Measurements from ENCODE around the gene TTC28. TPM values are rescaled to one million over a fixed set of nuclear protein-coding genes. Genes with fewer than 3 reads are reported as not detected.

The TTC28 gene
- total RNA-seq, 4 donors from 2014 or later = 49.8 to 99.7 (median 79.7) TPM

DNA sequence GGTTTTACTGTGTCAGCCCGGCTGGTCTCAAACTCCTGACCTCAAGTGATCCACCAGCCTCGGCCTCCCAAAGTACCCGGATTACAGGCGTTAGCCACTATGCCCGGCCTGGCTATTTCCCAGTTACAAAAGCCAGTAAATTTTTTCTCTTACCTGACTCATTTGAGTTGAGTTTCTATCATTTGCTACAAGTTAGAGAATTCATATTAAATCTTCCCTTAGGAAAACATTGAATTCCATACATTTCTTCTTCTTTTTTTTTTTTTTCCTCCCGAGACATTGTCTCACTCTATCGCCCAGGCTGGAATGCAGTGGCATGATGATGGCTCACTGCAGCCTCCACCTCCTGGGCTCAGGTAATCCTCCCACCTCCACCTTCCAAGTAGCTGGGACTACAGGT is 36.0 kb upstream of the TTC28 start:
- Histone ChIP-seq H3K36me3 (no peaks in the 10 kb centered on the region), H3K27ac (no peak overlapping the region), H3K4me1 (peaks cover 7 to 11% of the 10 kb centered on the region in 2 donors), H3K4me3 (replicated peaks in 1 of 3) (no peak overlapping the region), H3K9me3 (no peaks in the 10 kb centered on the region), H3K27me3 (no peaks in the 10 kb centered on the region)
- TF ChIP-seq CTCF (IDR thresholded peaks at IDR 0.05) (no peak), POLR2A (IDR thresholded peaks at IDR 0.05) (no peak)
- WGBS, 2 donors = 90 to 93% methylated on average over 7 of the region's 7 CpGs
- DNase-seq = no peak
- intact Hi-C loops (cut with DNase I) = no loop called here

DNA sequence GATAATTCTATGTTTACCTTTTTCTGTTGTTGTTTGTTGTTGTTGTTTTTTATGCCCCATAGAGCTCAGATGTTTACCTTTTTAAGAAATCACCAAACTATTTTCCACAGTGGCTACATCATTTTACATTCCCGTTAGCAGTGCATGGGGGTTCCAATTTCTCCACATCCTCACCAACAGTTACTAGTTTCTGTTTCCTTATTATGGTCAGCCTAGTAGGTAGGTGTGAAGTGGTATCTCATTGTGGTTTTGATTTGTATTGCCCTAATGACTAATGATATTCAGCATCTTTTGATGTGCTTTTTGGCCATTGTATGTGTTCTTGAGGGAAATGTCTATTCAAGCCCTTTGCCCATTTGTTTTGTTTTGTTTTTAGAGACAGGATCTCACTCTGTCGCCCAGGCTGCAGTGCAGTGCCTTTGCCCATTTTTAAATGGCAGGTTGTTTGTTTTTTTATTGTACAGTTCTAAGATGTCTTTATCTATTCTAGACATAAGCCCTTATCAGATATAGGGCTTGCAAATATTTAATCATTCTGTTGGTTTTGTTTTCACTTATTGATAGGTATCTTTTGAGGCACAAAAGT is 34.5 kb upstream of the TTC28 start:
- Histone ChIP-seq H3K4me3 (replicated peaks in 1 of 3) (no peak overlapping the region), H3K27ac (no peak overlapping the region), H3K27me3 (no peaks in the 10 kb centered on the region), H3K36me3 (no peaks in the 10 kb centered on the region), H3K9me3 (no peaks in the 10 kb centered on the region), H3K4me1 (peaks cover 7 to 18% of the 10 kb centered on the region in 2 donors)
- DNase-seq = no peak
- TF ChIP-seq CTCF (IDR thresholded peaks at IDR 0.05) (no peak), POLR2A (IDR thresholded peaks at IDR 0.05) (no peak)
- whole genome bisulfite sequencing, 2 donors = 93 to 96% methylated on average over 2 of the region's 2 CpGs
- intact Hi-C loops (cut with DNase I) = no loop called here

GRCh38 chr22:28711820-28712777 is 32.5 kb upstream of the TTC28 start:
- H3K9me3 ChIP-seq = no peaks in the 10 kb centered on the region
- H3K27ac ChIP-seq = peak overlapping the region; percentile 47 to 75 (median 54)
- intact Hi-C loops (cut with DNase I) = no loop called here
- 52 to 74% methylated on average over 6 of the region's 6 CpGs for WGBS, 2 donors
- H3K27me3 ChIP-seq = no peaks in the 10 kb centered on the region
- no peaks in the 10 kb centered on the region for H3K36me3 ChIP-seq
- no peak for DNase-seq
- no peak overlapping the region for H3K4me3 ChIP-seq (replicated peaks in 1 of 3)
- peak in 2 of 6 experiments; percentile 12 to 15 for TF ChIP-seq CTCF (IDR thresholded peaks at IDR 0.05)
- TF ChIP-seq POLR2A (IDR thresholded peaks at IDR 0.05) = no peak
- peaks cover 10 to 18% of the 10 kb centered on the region in 2 donors for H3K4me1 ChIP-seq

GRCh38 chr22:28711341-28711740 is 31.7 kb upstream of the TTC28 start:
- Histone ChIP-seq H3K27ac (peak overlapping the region in 2 of 3 donors; percentile 47 to 75), H3K9me3 (no peaks in the 10 kb centered on the region), H3K4me1 (peaks cover 12 to 18% of the 10 kb centered on the region in 2 donors), H3K4me3 (replicated peaks in 1 of 3) (no peak overlapping the region), H3K27me3 (no peaks in the 10 kb centered on the region), H3K36me3 (no peaks in the 10 kb centered on the region)
- TF ChIP-seq POLR2A (IDR thresholded peaks at IDR 0.05) (no peak), CTCF (IDR thresholded peaks at IDR 0.05) (no peak)
- no peak for DNase-seq
- intact Hi-C loops (cut with DNase I) = no loop called here
- WGBS, 2 donors = 66 to 76% methylated on average over 2 of the region's 2 CpGs

Data from thyroid gland (tissue), 4 donors.